Endothelial cell (in vitro differentiated cells): Measurements from ENCODE around the gene SPDYE4. TPM values are rescaled to one million over a fixed set of nuclear protein-coding genes. Genes with fewer than 3 reads are reported as not detected.

Source experiments
- DNase-seq: peaks from one replicate; pipeline ENCODE4 v3.0.0; 2021; ENCODE audit warnings: low spot score
- H3K27ac Mint-ChIP-seq: one replicate; pipeline ENCODE4 v1.8.0; 2021; ENCODE audit warnings: mixed read lengths, inconsistent platforms; ENCODE audit not compliant: unreplicated experiment
- H3K27me3 Mint-ChIP-seq: one replicate; pipeline ENCODE4 v1.8.0; 2021; ENCODE audit warnings: mild to moderate bottlenecking, moderate library complexity, mixed read lengths, inconsistent platforms; ENCODE audit not compliant: unreplicated experiment
- H3K36me3 Mint-ChIP-seq: one replicate; pipeline ENCODE4 v1.8.0; 2021; ENCODE audit warnings: mild to moderate bottlenecking, low read depth, mixed read lengths, inconsistent platforms; ENCODE audit not compliant: unreplicated experiment
- H3K4me1 Mint-ChIP-seq: one replicate; pipeline ENCODE4 v1.8.0; 2021; ENCODE audit warnings: mild to moderate bottlenecking, mixed read lengths, inconsistent platforms; ENCODE audit not compliant: unreplicated experiment
- H3K4me3 Mint-ChIP-seq: one replicate; pipeline ENCODE4 v1.8.0; 2021; ENCODE audit warnings: mild to moderate bottlenecking, mixed read lengths, inconsistent platforms; ENCODE audit not compliant: unreplicated experiment
- H3K9me3 Mint-ChIP-seq: one replicate; pipeline ENCODE4 v1.8.0; 2021; ENCODE audit warnings: mixed read lengths, inconsistent platforms; ENCODE audit not compliant: unreplicated experiment
- CTCF ChIP-seq: fragments of 200-600 bp; sonication (generic); IDR thresholded peaks from one replicate; pipeline ENCODE4 v1.5.0; 2021; ENCODE audit warnings: antibody characterized with exemption; ENCODE audit not compliant: unreplicated experiment
- total RNA-seq: library from RNA; stranded (reverse); fragmentation: NEBNext Ultra II Directional; extraction: Animal tissue kit (Norgen Biotek cat#: 25700); gene quantifications from one replicate; pipeline ENCODE4 v1.2.1, GENCODE V29; 2021; ENCODE audit not compliant: unreplicated experiment

SPDYE4 gene
- total RNA-seq, 1 donor from 2014 or later, result not detected

GRCh38 chr17:8705427-8705826 lies 52.9 kb downstream of the SPDYE4 start:
- Mint-ChIP-seq H3K36me3 (peaks cover 4% of the 10 kb centered on the region), H3K4me1 (peaks cover 12% of the 10 kb centered on the region), H3K4me3 (no peak overlapping the region), H3K27me3 (peaks cover 8% of the 10 kb centered on the region), H3K9me3 (no peaks in the 10 kb centered on the region), H3K27ac (peak overlapping the region; percentile 40)
- TF ChIP-seq CTCF, result no peak
- DNase-seq, result no peak

- DNase-seq, result no peak
Observed at GRCh38 chr17:8703001-8703400, 55.3 kb downstream of the SPDYE4 start.

GRCh38 chr17:8701754-8702153 lies 56.6 kb downstream of the SPDYE4 start:
- peaks cover 12% of the 10 kb centered on the region for H3K4me1 Mint-ChIP-seq
- no peaks in the 10 kb centered on the region for H3K9me3 Mint-ChIP-seq
- H3K4me3 Mint-ChIP-seq, result no peak overlapping the region
- H3K36me3 Mint-ChIP-seq, result peaks cover 4% of the 10 kb centered on the region
- no peak for TF ChIP-seq CTCF
- no peak overlapping the region for H3K27ac Mint-ChIP-seq
- DNase-seq, result no peak
- peaks cover 9% of the 10 kb centered on the region for H3K27me3 Mint-ChIP-seq

More at GRCh38 chr17:8703001-8703400, 55.3 kb downstream of the SPDYE4 start:
- Mint-ChIP-seq H3K9me3 (no peaks in the 10 kb centered on the region), H3K4me1 (peaks cover 12% of the 10 kb centered on the region), H3K27me3 (peaks cover 7% of the 10 kb centered on the region), H3K36me3 (peaks cover 4% of the 10 kb centered on the region), H3K4me3 (no peak overlapping the region), H3K27ac (no peak overlapping the region)
- TF ChIP-seq CTCF, result no peak

- Mint-ChIP-seq H3K27ac (no peak overlapping the region), H3K27me3 (peaks cover 9% of the 10 kb centered on the region), H3K36me3 (peaks cover 4% of the 10 kb centered on the region), H3K4me3 (no peak overlapping the region), H3K9me3 (no peaks in the 10 kb centered on the region), H3K4me1 (peaks cover 15% of the 10 kb centered on the region)
- no peak for DNase-seq
- no peak for TF ChIP-seq CTCF
Observed at GRCh38 chr17:8701221-8701620, 57.1 kb downstream of the SPDYE4 start.

Other genes with a start within 250 kb of the SPDYE4 start
- gene MYH10, start 127.8 kb downstream of the SPDYE4 start, total RNA-seq, result 429 TPM
- 0.95 TPM for gene CCDC42, start 13.7 kb downstream of the SPDYE4 start, total RNA-seq
- gene MFSD6L, start 40.8 kb upstream of the SPDYE4 start, total RNA-seq, result not detected
- gene PIK3R6, start 109.1 kb upstream of the SPDYE4 start, total RNA-seq, result 0.56 TPM
- 14.5 TPM for gene PIK3R5, start 207.2 kb upstream of the SPDYE4 start, total RNA-seq